Hematopoietic multipotent progenitor cell treated with erythropoietin and hydrocortisone succinate and interleukin-3 and kit ligand, for 17 days (in vitro differentiated cells): ENCODE measurements around the gene TULP4.
"Not testable (repeated sequence)": the region's sequence is repeated elsewhere in the genome, so short reads cannot be mapped to it uniquely, and the experiment has no call there.

Experiments
- DNase-seq: peaks from one replicate; pipeline ENCODE4 v3.0.0-alpha.2; 2015; ENCODE audit warnings: low spot score

The TULP4 gene

DNA sequence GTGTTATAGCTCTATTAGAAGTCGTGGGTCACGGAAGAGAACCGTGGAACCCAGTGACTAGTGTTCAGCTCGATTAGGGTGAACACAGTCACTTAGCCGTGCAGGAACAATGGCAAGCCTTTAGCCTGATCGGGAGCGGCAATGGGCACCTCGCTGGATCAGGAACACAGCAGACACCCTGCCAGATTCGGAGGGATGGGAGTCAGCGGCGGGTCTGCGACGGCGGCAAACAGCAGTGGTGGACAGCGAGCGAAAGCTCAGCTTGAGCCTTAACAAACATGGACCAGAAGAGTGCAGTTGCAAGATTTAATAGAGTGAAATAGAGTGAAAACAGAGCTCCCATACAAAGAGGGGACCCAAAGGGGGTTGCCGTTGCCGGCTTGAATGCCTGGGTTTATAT lies 157.8 kb downstream of the TULP4 start:
- DNase-seq = not testable (repeated sequence)

- DNase-seq = no peak
Observed at GRCh38 chr6:158471339-158471738, 159.1 kb downstream of the TULP4 start.

DNA sequence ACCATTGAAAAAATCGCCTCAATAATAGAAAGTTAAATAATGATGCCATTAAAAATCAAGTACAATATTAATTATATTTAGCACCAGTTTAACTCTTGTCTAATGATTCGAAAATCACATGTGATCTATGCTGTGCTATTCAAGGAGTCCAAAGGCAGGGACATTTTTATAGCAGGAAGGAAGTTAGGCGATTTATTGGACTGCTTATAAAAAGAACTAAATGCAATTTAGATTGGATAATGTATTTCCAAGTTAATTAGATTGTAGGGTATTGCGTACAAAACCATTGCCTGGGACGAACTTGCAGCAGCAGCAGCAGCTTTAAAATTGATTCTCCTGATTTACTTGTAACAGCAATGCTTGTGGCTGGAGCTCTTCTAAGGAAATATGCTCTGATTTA lies 160.2 kb downstream of the TULP4 start:
- no peak for DNase-seq

- no peak for DNase-seq
Observed at GRCh38 chr6:158474961-158475343, 162.7 kb downstream of the TULP4 start.

GRCh38 chr6:158475344-158476302 lies 163.4 kb downstream of the TULP4 start:
- DNase-seq = no peak

- no peak for DNase-seq
Observed at GRCh38 chr6:158476389-158476788, 164.1 kb downstream of the TULP4 start.

- DNase-seq = not testable (repeated sequence)
Observed at GRCh38 chr6:158477722-158478121, 165.5 kb downstream of the TULP4 start.

DNA sequence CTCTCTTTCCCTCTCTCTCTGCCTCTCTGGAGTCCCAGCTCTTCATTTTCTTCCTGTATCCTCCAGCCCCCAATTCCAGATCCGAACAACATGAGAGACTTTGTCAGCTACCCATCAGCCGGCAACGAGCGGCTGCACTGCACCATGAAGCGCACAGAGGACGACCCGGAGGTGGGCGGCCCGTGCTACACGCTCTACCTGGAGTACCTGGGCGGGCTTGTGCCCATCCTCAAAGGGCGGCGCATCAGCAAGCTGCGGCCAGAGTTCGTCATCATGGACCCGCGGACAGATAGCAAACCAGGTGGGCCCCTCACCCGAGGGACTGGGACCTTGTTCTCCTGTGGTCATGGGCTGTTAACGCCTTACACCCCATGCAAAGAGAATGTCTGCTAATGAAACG lies 168.7 kb downstream of the TULP4 start:
- no peak for DNase-seq

- no peak for DNase-seq
Observed at GRCh38 chr6:158481690-158482473, 169.6 kb downstream of the TULP4 start.

DNA sequence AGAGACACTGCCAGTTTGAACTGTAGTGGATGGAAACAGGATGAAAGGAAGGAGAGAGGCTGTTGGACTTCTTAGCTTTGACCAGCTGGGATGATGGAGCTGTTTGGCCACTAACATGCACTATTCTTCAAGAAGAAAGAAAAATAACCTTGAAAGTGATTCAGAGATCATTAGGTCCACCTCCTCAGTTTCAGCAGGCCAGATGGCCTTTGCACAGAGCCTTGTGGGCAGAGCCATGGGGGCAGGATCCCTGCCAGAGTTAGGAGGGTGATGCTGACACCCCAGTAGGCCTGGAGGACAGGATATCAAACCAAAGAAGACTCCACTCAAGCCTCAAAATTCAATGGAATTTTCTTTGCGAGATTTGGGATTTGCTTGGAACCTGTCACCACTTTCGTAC lies 173.2 kb downstream of the TULP4 start:
- DNase-seq = no peak

GRCh38 chr6:158487495-158487894 lies 175.2 kb downstream of the TULP4 start:
- DNase-seq = no peak

DNA sequence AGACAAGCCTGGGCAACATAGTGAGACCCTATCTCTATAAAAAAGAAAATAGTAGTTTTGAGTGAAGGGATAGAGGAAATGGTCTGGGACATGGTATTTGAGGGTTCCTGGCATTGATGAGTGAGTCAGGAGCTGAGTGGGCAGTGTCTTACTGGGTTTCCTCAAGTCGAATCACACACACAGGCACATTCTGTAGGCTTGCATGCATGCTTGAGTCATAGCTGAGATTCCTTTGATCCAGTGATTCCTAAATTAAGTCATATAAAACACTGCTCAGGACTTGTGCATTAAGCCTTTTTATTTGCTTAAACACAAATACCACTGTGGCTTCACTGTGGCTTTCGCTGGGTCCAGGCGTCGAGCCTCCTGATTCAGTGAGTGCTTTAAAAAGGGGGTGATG lies 175.8 kb downstream of the TULP4 start:
- no peak for DNase-seq

DNA sequence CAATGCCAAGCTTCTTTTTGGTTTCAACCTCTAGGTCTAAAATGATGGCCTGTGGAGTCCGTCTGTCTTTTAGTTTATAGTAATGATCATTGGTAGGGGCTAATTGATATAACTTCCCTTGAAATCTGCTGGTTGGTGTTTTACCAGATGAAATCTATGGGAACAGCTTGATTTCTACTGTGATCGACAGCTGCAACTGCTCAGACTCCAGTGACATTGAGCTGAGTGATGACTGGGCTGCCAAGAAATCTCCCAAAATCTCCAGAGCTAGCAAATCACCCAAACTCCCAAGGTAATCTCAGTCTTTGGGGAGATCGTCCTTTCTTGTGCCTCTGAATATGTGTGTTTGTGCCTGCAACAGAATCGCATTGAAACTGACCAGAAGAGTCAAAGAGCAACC lies 177.2 kb downstream of the TULP4 start:
- no peak for DNase-seq

GRCh38 chr6:158492881-158493280 lies 180.6 kb downstream of the TULP4 start:
- no peak for DNase-seq

DNA sequence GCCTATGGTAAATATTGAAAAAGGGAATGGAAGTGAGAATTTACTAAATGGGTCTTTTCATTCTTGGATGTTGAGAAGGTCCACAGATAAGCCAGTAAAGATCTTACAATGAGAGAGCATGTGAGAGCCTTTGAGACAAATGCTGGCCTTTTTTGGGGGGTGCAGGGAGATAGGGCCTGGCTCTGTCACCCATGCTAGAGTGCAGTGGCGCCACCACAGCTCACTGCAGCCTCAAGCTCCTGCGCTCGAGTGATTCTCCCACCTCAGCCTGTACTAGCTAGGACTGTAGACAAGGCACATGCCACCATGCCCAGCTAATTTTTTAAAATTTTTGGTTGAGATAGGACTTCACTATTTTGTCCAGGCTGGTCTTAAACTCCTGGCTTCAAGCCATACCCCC lies 184.4 kb downstream of the TULP4 start:
- DNase-seq = no peak

DNA sequence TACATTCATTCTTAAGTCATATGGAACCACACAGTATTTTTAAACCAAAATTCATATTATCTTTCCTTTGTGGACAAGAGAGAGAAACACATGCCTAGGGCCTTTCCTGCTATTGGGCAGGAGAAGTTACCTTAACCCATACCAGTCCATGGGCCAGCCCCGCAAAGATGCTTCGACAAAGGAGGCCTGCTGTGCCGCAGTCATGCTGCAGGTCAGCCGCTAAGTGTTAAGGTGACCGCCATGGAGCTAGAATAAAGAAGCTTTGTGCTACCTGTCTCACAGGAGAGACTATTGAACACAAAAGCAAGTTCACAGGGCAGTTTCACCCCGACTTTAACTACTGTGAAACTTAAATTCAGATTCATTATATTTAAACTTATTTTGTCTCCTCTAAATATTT lies 185.4 kb downstream of the TULP4 start:
- no peak for DNase-seq

DNA sequence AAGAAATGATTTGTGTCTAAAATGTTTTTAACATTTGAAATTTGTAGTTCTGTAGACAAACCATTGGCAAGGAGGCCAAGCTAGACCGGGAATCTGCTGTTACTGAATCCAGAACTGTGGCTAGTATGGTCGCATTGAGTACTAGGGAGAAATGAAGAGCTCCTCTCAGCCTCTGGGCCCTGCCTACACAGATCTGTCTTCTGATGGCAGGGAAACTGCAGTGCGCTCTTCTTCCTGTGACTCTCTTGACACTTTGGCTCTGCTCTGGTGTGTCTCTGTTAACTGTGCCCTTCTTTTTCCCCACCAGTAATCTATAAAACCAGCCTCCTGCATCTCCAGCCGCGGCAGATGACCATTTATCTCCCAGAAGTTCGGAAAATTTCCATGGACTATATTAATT lies 186.1 kb downstream of the TULP4 start:
- DNase-seq = no peak

DNA sequence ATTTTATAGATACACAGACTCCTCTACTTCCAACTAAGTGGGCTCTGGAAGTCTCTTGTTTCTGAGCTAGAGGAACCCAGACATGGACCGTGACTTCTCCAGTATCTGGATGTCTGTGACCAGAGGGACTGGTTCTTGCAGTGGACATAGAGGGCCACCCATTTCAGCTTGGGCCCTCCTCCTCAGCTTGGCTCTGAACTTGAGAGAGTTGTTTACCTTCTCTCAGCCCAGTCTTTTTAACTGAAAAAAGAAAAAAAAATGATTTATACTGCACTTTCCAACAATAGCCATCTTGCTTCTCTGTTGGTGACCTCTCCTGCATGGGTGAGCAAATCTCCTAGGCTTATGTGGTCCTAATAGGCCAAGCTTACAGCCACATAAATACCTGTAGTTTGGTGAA lies 187.3 kb downstream of the TULP4 start:
- no peak for DNase-seq

- DNase-seq = no peak
Observed at GRCh38 chr6:158500016-158500735, 187.9 kb downstream of the TULP4 start.

- DNase-seq = no peak
Observed at GRCh38 chr6:158501360-158502262, 189.3 kb downstream of the TULP4 start.

GRCh38 chr6:158502263-158502950 lies 190.1 kb downstream of the TULP4 start:
- no peak for DNase-seq
